NCI-H82 treated with DMSO at 0.1 percent for 48 hours (cell line): ENCODE measurements around the gene WDR75.
"Not testable (repeated sequence)": the region's sequence is repeated elsewhere in the genome, so short reads cannot be mapped to it uniquely, and the experiment has no call there.

Experiments
- DNase-seq: peaks from one replicate; lab custom pipeline; 2025; ENCODE audit not compliant: unreplicated experiment; lab: John Stamatoyannopoulos, UW

Gene WDR75

DNA sequence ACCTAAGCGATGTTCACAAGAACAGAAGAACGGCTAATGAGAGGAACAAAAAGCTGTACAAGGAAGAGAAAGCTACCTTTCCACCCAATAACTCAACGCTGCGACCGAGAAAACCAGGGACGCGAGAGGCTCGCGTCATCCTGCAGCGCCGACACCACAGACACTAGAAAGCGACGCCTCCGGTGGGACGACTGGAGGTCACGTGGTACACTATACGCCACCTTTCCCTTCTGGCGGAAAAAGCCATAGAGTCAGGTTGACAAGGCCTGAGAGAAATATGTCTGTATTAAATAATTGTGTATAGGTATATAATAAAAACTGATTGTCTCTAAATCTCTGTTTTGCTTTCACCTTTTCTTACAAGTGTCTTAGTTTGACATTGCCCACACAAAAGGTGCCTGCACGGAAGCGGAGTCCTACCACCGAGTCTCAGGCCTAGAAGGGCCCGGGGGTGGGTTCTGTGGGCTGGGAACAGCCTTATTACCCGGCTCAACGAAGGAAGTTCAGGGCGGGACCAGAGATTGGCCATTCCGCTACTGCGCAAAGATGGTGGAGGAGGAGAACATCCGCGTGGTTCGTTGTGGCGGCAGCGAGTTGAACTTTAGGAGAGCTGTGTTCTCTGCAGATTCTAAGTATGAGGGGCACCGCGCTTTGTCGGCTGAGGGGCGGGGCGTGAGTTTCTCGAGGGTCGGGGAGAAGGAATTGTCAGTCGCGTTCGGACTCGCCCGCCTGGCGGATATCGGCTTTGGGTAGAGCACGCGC, at the start of gene WDR75:
WDR75 (plus strand) TSS at position 528 of the 762 bp plus-strand sequence; CDS start at position 547, 19 bp downstream.
- peak; percentile 94 for DNase-seq

DNA sequence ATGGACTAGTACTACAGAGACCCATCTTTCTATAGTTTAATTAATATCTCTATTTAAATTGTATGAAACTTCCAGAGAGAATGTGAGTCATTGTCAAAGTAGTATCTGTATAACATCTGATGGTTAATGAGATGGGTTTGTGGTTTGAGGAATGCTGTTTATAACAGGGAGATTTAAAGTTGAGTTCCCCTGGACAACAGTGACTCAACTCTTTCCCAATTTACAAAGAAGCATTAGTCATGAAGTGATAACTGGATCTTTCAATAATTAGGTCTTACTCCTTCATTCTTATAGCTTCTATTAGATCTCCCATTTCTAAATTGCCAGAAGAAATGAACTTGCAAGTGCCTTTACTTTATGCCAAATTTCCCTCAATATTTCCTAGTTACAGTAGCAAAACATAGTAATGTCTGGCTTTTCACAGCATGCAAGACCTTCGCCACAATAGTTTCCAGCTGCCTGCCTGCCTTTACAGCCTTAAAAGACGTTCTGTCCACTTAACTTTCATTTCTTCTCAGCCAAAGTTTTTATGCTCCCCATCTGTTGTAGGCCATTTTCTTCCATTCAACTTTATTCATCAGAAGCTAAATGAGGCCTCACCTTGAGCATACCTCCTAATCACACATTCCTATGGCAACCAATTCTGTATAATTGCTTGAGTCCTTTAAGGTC, 47.7 kb upstream of the WDR75 start:
- DNase-seq: no peak

- no peak for DNase-seq
Observed at GRCh38 chr2:189394525-189394924, 46.7 kb upstream of the WDR75 start.

GRCh38 chr2:189402932-189403331, 38.3 kb upstream of the WDR75 start:
- DNase-seq: no peak

DNA sequence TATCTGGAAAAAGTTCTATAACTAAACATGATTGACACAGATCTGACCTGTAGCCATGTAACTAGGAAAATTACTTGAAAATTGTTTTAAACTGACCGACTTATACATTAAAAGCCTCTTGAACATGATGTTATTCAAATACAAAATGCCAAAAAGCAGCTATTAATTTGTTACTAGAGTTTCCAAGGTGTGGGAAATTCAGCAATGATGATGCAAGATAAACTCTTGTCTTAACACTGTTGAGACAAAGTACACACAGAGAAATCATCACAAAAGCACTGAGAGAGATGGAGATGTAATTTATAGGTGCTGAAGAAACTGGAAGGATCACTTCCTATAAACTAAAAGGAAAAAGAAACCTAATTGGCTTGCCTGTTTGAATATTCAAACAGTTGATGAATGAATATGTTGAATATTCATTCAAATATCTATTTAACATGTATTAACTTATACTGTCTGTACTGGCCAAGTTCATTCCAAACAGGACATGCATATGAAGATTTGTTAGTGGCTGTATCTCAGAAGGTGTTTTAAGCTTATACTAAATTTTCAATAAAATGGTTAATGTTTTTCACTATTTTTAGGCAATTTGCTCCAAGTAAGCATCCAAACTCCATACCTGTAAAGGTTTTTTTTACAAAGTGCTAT, 34.6 kb upstream of the WDR75 start:
- DNase-seq: no peak

DNA sequence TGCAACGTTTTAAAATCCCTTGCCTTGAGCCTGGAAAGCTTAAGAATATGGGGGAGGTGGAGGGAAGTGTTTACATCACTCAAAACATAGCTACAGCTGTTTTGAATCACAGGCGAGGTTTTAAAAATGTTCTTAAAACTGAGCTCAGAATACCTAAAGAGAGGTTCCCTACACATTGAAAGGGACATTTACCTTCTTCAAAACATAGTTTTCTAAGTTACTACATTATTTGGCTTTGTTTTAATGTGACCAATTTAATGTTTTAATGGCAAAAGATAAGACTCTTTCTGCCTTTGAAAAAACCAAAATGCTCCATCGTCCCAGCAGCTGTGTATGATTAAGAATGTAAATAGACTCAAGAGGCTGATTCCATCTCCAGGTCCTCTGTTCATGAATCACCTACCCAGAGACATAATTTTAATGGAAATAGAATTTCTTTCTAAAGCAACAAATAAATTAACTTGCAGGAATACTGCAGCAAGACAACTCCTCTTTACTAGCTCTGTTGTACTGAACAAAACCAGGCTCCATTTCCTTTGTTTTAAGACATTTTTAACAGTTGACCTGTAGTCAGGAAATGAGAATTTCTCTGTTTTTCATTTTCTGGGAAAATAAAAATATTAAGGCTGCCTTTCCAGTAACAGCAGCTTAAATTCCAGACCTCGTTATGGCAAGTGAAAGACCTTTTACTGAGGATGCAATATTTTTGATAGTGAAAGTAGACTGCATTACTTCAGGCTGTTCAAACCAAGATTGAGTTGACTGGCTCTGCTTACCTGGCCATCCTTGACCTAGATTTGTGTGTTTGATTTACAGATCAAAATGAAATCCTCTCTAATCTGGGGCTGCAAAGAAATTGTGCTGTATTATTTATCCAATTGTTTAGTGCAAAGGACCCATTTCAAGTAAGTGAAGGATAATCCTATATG, 33.7 kb upstream of the WDR75 start:
- no peak for DNase-seq

DNA sequence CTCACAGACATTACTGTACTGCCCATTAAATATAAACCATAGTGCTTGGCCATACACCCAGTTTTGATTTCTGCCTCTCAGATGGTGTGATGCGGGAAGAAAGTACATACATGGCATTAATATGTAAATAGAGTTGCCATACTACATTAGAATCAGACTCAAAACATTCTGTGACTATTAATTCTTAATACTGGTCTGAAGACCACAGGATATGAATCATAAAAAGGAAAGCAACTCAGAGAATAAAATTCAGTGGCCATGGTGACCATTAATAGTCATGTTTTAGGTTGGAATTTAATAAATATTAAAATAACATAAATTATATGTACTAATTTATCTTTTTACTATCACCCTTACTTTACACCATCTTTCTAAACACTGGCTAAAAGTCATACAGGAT, 33.0 kb upstream of the WDR75 start:
- no peak for DNase-seq

- DNase-seq: no peak
Observed at GRCh38 chr2:189409131-189409530, 32.1 kb upstream of the WDR75 start.

DNA sequence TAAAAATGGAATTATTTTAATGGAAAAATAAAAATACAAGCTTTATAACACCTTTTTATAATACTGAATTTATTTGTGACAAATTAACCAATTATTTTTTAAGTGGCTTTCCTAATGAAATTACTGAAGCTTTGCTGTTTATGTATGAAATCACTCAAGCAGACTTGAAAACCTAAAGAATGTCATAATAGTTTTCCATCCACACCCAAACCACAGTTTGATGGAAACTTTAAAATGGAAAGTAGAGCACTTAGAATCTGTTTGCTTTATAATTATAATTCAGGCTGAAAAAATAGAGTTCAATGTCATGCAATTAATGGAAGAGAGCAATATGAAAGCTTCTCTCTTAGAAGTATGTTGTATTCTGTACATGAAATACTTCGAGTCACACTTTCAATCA, 31.6 kb upstream of the WDR75 start:
- no peak for DNase-seq

DNA sequence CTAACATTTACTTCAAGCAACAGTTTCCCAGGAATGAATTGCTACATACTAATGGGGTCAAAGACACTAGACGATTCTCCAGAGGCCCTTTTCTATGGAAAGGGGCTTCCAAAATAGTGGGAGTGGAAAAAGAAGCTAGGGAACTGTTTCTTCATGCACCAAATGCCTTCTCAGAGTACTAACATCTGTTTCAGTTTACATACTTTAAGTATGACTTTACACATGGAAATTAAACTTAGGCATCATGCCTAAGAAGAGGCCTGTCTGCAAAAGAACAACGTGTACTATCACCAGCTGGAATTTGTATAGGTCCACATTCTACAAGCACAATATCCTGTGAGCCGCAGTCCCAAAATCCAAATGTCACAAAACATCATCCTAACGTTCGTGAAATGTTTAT, 29.4 kb upstream of the WDR75 start:
- no peak for DNase-seq

- peak; percentile 16 for DNase-seq
Observed at GRCh38 chr2:189412330-189412953, 28.8 kb upstream of the WDR75 start.

DNA sequence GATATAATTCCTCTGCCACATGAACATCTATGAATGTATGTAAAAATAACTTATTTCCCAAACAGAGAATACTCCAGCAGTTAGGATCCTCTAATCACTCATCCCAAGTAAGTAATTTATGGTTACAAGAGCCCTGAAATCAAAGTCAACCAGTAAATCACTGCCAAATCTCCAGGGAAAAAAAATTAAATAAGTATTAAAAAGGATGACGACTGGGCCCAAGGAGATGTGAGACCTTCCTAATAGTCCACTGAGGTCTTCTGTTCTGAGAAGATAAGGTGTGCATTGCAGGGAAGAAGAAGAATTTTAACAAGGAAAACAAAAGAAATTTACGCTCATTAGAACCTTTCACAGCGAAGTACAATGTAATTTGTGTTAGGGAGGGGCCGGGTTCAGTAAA, 28.0 kb upstream of the WDR75 start:
- no peak for DNase-seq

DNA sequence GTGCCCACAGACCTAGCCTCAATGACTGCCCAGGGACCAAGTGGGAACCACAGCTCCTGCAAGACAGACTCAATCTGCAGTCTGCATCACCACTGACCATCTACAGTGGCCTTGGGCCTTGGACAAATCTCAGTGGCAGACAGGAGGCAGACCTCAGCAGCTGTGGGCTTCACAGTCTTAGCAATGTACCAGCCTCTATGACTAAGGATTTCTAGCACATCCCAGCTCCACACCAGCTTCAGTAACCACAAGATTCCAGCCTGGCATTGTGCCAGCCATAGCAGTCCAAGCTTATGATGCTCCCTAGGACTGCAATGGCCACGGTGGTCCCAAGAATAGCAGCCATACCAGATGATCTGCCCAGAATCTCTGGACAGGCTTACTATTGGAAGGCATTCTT, 19.6 kb upstream of the WDR75 start:
- no peak for DNase-seq

GRCh38 chr2:189424961-189425360, 16.3 kb upstream of the WDR75 start:
- no peak for DNase-seq

DNA sequence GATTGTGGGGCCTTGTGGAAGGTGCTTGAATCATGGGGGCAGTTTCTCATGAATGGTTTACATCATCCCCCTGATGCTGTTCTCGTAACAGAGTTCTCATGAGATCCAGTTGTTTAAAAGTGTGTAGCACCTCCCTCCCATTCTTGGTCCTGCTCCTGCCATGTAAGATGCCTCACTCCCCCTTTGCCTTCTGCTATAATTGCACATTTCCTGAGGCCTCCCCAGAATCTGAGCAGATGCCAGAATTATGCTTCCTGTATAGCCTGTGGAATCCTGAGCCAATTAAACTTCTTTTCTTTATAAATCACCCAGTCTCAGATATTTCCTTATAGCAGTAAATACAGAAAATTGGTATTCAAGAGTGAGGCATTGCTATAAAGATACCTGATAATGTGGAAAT, 15.6 kb upstream of the WDR75 start:
- no peak for DNase-seq

- DNase-seq: no peak
Observed at GRCh38 chr2:189426886-189427285, 14.4 kb upstream of the WDR75 start.

- no peak for DNase-seq
Observed at GRCh38 chr2:189427872-189428271, 13.4 kb upstream of the WDR75 start.

- not testable (repeated sequence) for DNase-seq
Observed at GRCh38 chr2:189430448-189430847, 10.8 kb upstream of the WDR75 start.

GRCh38 chr2:189435803-189436202, 5.5 kb upstream of the WDR75 start:
- DNase-seq: not testable (repeated sequence)

- no peak for DNase-seq
Observed at GRCh38 chr2:189437926-189438325, 3.3 kb upstream of the WDR75 start.

DNA sequence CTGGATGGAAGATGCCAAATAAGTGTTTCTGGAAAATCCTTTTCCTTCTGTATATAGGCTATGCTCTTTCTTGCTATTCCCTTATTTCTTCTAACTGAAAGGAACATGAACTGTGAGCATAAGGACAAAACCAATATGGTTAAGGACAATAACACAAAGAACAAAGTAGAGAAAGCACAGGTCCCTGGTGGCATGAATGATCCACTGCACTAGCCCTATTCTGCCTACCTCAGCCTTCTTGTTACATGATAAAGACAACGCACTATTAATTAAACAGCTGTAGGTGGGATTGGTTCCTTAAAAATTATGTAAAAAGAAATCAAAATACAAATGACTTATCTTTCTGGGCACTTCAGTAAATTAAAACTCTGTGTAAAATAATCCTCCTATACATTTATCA, 1.9 kb upstream of the WDR75 start:
- no peak for DNase-seq
